Ovary (tissue), 9 donors: ENCODE measurements around the gene ATP5MC3. TPM values are rescaled to one million over a fixed set of nuclear protein-coding genes. Genes with fewer than 3 reads are reported as not detected.

Experiments
- DNase-seq, 5 donors: peaks; one replicate each; pipeline ENCODE4 v3.0.0-alpha.2; 2019 to 2020
- H3K27ac ChIP-seq, 2 donors: fragments of 200-600 bp; one replicate each; pipeline versions ENCODE4 v1.5.1 to v1.8.0; 2019 to 2022
- H3K27me3 ChIP-seq: fragments of 200-600 bp; one replicate; pipeline ENCODE4 v1.8.0; 2022
- H3K36me3 ChIP-seq: fragments of 200-600 bp; sonication (generic); one replicate; pipeline ENCODE4 v1.5.1; 2019
- H3K4me1 ChIP-seq: one replicate; pipeline ENCODE4 v1.8.1; 2013; ENCODE audit warnings: mild to moderate bottlenecking, moderate library complexity; ENCODE audit not compliant: insufficient read depth
- H3K4me3 ChIP-seq: fragments of 200-600 bp; sonication (generic); one replicate; pipeline ENCODE4 v1.5.1; 2017
- H3K9me3 ChIP-seq, 2 donors: fragments of 200-600 bp in 1 of 2; sonication (generic) in 1 of 2; one replicate each; pipeline versions ENCODE4 v1.5.1 to v1.8.1; 2013 to 2019; ENCODE audit warnings: mild to moderate bottlenecking in 1 of 2, moderate library complexity in 1 of 2
- CTCF ChIP-seq, 3 donors: fragments of 450-650 bp in 2 of 3; fragments of 200-600 bp in 1 of 3; IDR thresholded peaks; one replicate each; pipeline versions ENCODE4 v1.5.1 to v1.8.0; 2016 to 2022; ENCODE audit warnings: antibody characterized with exemption in 3 of 3, mild to moderate bottlenecking in 1 of 3
- EP300 ChIP-seq: sonication (generic); formaldehyde crosslinking; IDR thresholded peaks from one replicate; pipeline ENCODE4 v1.6.1; 2017; ENCODE audit warnings: antibody characterized with exemption
- POLR2A ChIP-seq: fragments of 450-650 bp; IDR thresholded peaks from one replicate; pipeline ENCODE4 v1.6.1; 2017; ENCODE audit warnings: antibody characterized with exemption, mild to moderate bottlenecking, moderate library complexity
- WGBS, 3 donors: extraction: QIAGEN DNeasy Blood & Tissue Kit in 1 of 3; methylation state at CpG; one replicate each; pipeline versions ENCODE4 v1.1.5 to v1.1.7; 2013 to 2017; 5-methylcytosine and 5-hydroxymethylcytosine counted together
- intact Hi-C, 4 donors: fragments of 100-400 bp; cut with DNase I; formaldehyde crosslinking; loops; one replicate each; pipeline versions ENCODE4 v1.11.0 to v1.15.1; 2022 to 2023
- polyA plus RNA-seq, 2 donors: library from polyadenylated mRNA; stranded (reverse); fragments of 200-250 nt in 1 of 2; fragments of 350-450 nt in 1 of 2; fragmentation: Illumina TruSeq in 1 of 2; extraction: RNeasy Lipid Tissue Mini Kit (QIAGEN cat#74804) in 1 of 2; gene quantifications; one replicate each; pipeline ENCODE4 v1.2.3, GENCODE V29; 2013 to 2014
- total RNA-seq, 7 donors: library from RNA; depleted of rRNA in 2 of 7; stranded (reverse); fragments of >200 nt in 2 of 7; fragmentation: NEBNext Ultra II Directional in 3 of 7; extraction: Animal tissue kit (Norgen Biotek cat#: 25700) in 3 of 7; gene quantifications; one replicate each; pipeline versions ENCODE4 v1.1.0 to v1.2.4, GENCODE V29; 2016 to 2023
- donor health status: DM: no; HTN: no; CAD: no; lungs with moderate emphysema.
- donor health status: DM: no; HTN: no; CAD: no.
- donor health status: Bipolar disorder and iron deficiency.
- donor health status: DM: yes; HTN: yes; CAD: no.
- donor health status: DM: no; HTN: no; CAD: no.
- donor health status: DM: yes; HTN: yes; CAD: no.

The ATP5MC3 gene
- total and polyA plus RNA-seq, 9 donors = 59.0 to 158 (median 115) TPM

GRCh38 chr2:175156534-175156933, 25.0 kb downstream of the ATP5MC3 start:
- Histone ChIP-seq H3K4me1 (peaks cover 4% of the 10 kb centered on the region), H3K4me3 (no peak overlapping the region), H3K27ac (no peak overlapping the region), H3K9me3 (no peaks in the 10 kb centered on the region), H3K27me3 (no peaks in the 10 kb centered on the region), H3K36me3 (no peaks in the 10 kb centered on the region)
- no peak for DNase-seq
- TF ChIP-seq CTCF (IDR thresholded peaks at IDR 0.05) (no peak), EP300 (no peak), POLR2A (no peak)
- intact Hi-C loops = no loop called here
- WGBS, 3 donors = 83 to 91% (median 87%) methylated on average over 5 of the region's 5 CpGs

- Histone ChIP-seq H3K4me3 (no peak overlapping the region), H3K9me3 (no peaks in the 10 kb centered on the region), H3K4me1 (peaks cover 2% of the 10 kb centered on the region), H3K27me3 (no peaks in the 10 kb centered on the region), H3K27ac (no peak overlapping the region), H3K36me3 (no peaks in the 10 kb centered on the region)
- no peak for DNase-seq
- TF ChIP-seq CTCF (IDR thresholded peaks at IDR 0.05) (no peak), EP300 (no peak), POLR2A (no peak)
- intact Hi-C loops = no loop called here
Measured at GRCh38 chr2:175154661-175155082, 26.8 kb downstream of the ATP5MC3 start.

- Histone ChIP-seq H3K4me1 (peaks cover 2% of the 10 kb centered on the region), H3K4me3 (no peak overlapping the region), H3K27ac (no peak overlapping the region), H3K27me3 (no peaks in the 10 kb centered on the region), H3K36me3 (no peaks in the 10 kb centered on the region), H3K9me3 (no peaks in the 10 kb centered on the region)
- DNase-seq = no peak
- intact Hi-C loops = no loop called here
- 86 to 93% (median 88%) methylated on average over 2 of the region's 2 CpGs for WGBS, 3 donors
- TF ChIP-seq POLR2A = no peak
Measured at GRCh38 chr2:175152242-175152641, 29.3 kb downstream of the ATP5MC3 start.

- intact Hi-C loops = no loop called here
- Histone ChIP-seq H3K9me3 (no peaks in the 10 kb centered on the region), H3K27ac (no peak overlapping the region), H3K36me3 (no peaks in the 10 kb centered on the region), H3K4me1 (peaks cover 2% of the 10 kb centered on the region), H3K27me3 (no peaks in the 10 kb centered on the region), H3K4me3 (no peak overlapping the region)
- WGBS, 3 donors = 88 to 96% (median 89%) methylated on average over 1 of the region's 1 CpG
- TF ChIP-seq EP300 = no peak
- no peak for DNase-seq
Measured at GRCh38 chr2:175151791-175152190, 29.7 kb downstream of the ATP5MC3 start.

GRCh38 chr2:175147186-175147585, 34.3 kb downstream of the ATP5MC3 start:
- Histone ChIP-seq H3K4me1 (no peaks in the 10 kb centered on the region), H3K27me3 (no peaks in the 10 kb centered on the region), H3K9me3 (no peaks in the 10 kb centered on the region), H3K36me3 (no peaks in the 10 kb centered on the region), H3K4me3 (no peak overlapping the region), H3K27ac (no peak overlapping the region)
- intact Hi-C loops = no loop called here
- WGBS, 3 donors = 11 to 21% (median 11%) methylated on average over 4 of the region's 4 CpGs
- DNase-seq = no peak
- TF ChIP-seq EP300 = no peak
- TF ChIP-seq CTCF (IDR thresholded peaks at IDR 0.05) = no peak
- TF ChIP-seq POLR2A = no peak

- no peaks in the 10 kb centered on the region for H3K4me1 ChIP-seq
- TF ChIP-seq POLR2A (no peak), EP300 (no peak), CTCF (IDR thresholded peaks at IDR 0.05) (no peak)
- H3K27ac ChIP-seq = no peak overlapping the region
- no peaks in the 10 kb centered on the region for H3K9me3 ChIP-seq
- no peaks in the 10 kb centered on the region for H3K27me3 ChIP-seq
- WGBS, 3 donors = 72 to 100% (median 97%) methylated on average over 2 of the region's 2 CpGs
- intact Hi-C loops = no loop called here
- no peaks in the 10 kb centered on the region for H3K36me3 ChIP-seq
- no peak overlapping the region for H3K4me3 ChIP-seq
- DNase-seq = no peak
Measured at GRCh38 chr2:175143678-175144077, 37.8 kb downstream of the ATP5MC3 start.
